Amygdala (tissue), 56 donors: Measurements from ENCODE around the gene NRF1.
A peak's percentile ranks its signal among the peaks of the same experiment; 100 is the strongest.
"Not testable (repeated sequence)": the region's sequence is repeated elsewhere in the genome, so short reads cannot be mapped to it uniquely, and the experiment has no call there.

Experiments
- DNase-seq, 56 donors: peaks; one replicate each; lab custom pipeline; 2025; lab: John Stamatoyannopoulos, UW

NRF1 gene

DNA sequence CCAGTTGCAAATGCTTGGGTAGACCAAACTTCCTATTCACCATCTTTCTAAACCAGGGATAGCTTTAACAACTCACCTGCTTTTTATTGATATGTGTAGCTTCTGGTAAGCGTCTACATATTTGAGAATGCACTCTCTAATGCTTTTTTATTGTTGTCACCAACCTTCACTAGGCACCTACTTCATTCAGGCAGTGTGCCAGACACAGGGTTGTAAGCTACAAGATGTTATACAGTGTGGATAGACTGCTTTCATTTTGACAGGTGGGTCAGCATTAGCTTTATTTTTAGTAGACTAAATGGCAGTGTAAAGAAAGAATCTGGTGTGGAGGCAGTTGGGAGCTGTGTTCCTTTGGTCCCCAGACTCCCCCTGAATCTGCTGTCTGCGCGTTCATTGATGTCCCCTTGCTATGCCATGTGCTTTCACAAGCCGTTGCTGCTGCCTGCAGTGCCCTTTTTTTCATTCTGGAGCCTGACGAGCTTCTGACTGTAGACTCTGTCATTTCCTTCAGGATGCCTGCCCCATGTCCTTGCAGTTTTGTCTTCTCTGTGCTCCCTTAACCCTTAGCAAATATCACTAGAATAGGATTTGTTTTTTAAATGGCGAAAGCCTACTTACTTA, 32.1 kb downstream of the NRF1 start:
- peak in 2 of 56 donors; percentile 3 to 25 for DNase-seq

DNA sequence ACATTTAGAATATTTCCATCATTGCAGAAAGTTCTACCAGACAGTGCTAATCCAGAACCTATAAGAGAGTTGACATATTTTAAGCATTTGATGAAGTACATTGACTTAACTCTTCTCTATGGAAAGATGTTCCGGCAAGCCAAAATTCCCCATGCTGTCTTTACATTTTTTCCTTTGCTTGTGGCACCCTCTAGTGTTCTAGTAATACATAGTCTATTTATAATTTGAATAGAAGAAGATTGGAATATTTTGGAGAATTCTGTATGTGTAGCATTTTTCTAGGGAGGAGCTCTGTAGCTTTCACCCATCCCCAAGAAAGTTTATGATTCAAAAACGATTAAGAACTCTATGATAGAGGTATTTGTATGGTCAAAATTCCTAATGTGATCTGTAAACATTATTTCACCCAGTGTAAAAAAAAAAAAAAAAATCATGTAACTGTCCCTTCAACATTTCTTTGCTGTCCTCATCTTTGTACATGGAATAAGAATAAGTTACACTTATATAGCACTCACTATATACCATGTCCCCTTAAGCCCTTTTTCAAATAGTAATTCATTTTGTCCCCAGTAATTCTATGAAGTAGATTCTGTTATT, 33.2 kb downstream of the NRF1 start:
- peak in 3 of 56 donors; percentile 6 to 59 (median 13) for DNase-seq

DNA sequence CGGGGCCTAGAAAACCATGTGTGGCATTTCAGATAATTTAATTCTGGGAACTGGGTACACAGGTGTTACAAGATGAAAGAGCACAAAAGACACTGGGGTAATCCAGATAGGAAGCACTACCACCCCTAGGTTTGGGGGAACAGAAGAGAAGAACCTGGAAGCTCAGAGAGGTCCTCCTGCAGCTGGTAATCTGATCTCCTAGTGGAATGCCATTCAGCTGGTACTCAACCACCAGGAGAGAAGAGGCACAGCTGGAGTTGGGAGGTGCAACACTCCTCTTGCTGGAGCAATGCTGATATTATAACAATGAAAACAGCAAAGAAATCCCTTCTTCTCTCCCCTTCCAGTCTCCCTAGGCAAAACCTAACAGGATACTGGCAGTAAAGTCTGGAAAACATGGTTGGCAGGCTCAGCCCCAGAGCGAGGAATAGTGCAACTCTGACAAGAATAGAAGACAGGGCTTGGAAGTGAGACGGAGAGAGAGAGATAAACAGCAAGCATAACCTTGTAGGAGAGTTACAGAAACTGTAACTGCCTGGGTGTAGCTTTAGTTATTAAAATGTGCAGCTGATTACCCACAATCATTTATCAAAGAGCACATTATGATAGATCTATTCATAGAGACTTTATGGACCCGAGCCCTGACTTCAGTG, 35.0 kb downstream of the NRF1 start:
- DNase-seq: no peak

DNA sequence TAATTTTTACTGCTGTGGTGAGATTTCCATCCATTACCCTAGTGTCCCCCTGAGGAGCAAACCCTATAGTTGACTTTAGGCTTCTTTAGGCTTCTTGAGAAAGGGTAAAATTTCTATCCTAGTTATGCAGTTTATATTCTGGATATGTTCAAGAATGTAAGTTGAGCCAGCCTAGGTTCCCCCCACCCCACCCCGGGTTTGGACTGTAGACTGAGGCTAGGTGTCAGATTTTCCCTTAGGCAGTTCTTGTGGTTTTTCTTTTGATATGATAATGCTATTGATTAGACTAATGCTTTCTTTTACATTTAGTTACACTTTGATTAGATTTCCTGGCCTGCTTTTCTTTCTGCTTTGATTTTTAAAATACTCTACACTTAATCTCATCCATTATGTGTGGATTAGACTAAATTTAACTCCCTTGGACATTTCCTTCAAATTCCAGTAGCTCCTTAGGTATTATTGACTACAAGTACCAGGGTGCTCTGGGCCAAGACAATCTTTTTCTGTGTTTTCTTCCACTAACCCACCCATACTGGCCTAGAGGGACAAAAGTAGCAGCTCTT, 37.7 kb downstream of the NRF1 start:
- no peak for DNase-seq

DNA sequence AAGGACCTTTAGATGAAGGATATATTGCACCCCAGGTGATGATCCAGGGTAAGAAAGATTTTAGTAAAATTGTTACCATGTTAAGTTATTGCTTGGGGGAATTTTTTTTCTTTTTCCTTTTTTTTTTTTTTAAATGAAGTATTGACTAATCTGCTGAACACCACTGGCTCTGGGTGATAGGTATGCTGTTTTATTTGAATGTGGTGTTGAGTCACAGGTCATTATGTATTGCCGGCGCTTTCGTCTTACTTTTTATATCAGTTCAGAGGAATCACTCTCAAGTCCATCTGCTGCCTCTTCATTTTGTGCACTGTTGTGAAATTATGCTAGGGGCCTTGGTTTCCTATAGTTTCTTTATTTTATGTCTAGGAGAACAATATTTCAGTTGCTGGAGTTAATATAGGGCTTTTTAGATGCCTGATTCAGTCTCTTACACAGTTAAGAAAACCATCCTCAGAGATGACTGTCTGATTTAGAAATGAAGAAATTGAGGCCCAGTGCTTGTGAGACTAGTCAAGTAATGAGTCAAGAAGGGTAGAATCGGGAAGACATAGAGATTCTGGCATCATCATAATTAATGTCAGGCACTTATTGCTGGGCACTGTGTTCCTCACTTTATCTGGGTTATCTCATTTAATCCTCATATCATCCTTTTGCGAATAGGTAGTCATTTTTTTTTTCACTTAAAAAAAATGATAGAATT, 38.7 kb downstream of the NRF1 start:
- DNase-seq: no peak

DNA sequence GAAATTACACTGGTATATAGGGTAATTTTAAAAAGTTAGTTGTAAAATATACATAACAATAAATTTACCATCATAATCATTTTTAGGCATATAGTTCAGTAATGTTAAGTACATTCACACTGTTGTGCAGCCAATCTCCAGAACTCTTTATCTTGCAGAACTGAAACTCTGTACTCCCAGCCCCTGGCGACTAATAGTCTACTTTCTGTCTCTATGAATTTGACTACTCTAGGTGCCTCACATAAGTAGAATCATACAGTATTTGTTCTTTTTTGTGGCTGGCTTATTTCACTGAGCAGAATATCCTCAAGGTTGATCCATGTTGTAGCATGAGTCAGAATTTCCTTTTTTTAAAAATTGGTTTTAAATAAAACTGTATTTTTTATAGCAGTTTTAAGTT, 41.4 kb downstream of the NRF1 start:
- DNase-seq: no peak

DNA sequence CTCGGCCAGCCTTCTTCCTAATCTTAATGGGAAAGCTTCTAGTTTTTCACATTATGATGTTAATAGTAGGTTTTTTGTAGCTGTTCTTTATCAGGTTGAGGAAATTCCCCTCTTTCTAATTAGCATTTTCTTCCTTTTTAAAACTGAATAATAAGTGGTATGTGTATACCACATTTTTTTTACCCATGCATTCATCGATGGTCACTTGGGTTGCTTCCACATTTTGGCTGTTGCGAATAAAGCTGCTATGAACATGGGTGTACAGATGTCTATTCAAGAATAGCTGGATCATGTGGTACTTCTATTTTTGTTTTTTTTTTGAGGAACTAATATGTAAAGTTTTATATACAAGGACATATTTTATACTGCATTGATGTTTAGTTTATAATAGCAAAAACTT, 44.3 kb downstream of the NRF1 start:
- no peak for DNase-seq

DNA sequence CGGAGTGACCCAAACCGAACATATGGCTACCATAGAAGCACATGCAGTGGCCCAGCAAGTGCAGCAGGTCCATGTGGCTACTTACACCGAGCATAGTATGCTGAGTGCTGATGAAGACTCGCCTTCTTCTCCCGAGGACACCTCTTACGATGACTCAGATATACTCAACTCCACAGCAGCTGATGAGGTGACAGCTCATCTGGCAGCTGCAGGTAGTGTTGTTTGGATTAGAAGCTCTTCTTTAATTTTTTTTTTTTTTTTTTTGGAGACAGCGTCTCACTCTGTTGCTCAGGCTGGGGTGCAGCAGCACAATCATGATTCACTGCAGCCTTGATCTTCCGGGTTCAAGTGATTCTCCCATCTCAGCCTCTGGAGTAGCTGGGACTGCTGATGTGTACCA, 45.8 kb downstream of the NRF1 start:
- no peak for DNase-seq

DNA sequence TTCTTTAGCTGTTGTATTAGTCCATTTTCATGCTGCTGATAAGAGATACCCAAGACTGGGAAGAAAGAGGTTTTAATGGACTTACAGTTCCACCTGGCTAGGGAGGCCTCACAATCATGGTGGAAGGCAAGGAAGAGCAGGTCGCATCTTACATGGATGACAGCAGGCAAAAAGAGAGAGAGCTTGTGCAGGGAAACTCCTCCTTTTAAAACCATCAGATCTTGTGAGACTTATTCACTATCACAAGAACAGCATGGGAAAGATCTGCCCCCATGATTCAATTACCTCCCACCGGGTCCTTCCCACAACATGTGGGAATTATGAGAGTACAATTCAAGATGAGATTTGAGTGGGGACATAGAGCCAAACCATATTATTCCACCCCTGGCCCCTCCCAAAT, 48.4 kb downstream of the NRF1 start:
- DNase-seq: not testable (repeated sequence)

DNA sequence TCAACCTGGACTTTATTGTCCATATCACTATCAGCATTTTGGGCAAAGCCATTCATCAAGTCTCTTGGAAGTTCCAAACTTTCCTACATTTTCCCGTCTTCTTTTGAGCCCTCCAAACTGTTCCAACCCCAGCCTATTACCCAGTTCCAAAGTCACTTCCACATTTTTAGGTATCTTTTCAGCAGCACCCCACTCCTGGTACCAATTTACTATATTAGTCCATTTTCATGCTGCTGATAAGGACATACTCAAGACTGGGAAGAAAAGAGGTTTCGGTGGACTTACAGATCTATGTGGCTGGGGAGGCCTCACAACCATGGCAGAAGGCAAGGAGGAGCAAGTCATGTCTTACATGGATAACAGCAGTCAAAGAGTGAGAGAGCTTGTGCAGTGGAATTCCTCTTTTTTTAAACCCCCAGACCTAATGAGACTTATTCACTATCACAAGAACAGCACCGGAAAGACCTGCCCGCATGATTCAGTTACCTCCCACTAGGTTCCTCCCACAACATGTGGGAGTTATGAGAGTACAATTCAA, 50.2 kb downstream of the NRF1 start:
- DNase-seq: no peak

DNA sequence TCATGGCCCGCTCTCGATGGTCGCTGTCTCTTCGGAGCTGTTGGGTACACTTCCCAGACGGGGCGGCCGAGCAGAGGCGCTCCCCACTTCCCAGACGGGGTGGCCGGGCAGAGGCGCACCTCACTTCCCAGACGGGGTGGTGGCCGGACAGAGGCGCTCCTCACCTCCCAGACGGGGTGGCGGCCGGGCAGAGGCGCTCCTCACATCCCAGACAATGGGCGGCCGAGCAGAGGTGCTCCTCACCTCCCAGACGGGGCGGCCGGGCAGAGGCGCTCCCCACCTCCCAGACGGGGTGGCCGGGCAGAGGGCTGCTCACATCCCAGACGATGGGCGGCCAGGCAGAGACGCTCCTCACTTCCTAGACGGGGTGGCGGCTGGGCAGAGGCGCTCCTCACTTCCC, 51.7 kb downstream of the NRF1 start:
- DNase-seq: not testable (repeated sequence)

DNA sequence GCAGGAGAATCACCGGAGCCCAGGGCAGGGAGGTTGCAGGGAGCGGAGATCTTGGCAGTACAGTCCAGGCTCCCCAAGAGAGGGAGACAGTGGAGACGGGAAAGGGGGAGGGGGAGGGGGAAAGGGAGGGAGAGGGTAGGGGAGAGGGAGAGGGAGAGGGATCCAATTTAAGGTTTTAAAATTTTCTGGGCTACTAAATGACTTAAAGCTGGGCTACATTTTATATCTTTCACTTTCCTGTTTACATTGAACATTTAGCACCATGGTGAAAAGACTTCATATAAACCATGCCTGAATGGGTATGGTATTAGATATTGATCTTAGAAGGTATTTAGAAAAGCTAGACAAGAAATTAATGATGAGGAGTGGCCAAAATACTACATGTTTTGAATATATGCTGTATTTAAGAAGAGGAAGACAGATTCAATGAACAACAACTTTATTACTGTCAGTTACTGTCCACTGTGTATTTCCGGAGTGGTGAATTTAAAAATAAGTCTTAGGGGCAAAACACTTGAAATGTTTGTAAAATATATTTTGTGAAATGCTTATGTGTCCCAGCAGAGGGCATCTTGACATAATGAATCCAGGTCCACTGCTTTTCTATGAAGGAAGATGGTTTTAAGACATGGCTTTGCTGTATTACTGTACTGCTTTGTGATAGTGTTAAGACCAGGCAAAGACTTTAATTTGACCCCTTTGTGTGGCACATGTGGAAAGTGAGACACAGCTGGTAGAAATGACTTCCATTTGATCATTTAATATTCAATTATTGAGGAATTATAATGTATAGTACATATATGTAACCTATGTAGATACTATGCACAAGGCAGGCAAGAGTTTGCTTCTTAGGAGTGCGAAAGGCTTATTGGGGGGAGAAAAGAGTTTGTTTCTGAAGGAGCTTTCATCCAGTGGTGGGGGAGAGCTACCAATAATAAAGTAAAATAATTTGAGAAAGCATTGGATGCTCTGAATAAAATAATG, 52.8 kb downstream of the NRF1 start:
- peak in 1 of 56 donors; percentile 11 for DNase-seq

DNA sequence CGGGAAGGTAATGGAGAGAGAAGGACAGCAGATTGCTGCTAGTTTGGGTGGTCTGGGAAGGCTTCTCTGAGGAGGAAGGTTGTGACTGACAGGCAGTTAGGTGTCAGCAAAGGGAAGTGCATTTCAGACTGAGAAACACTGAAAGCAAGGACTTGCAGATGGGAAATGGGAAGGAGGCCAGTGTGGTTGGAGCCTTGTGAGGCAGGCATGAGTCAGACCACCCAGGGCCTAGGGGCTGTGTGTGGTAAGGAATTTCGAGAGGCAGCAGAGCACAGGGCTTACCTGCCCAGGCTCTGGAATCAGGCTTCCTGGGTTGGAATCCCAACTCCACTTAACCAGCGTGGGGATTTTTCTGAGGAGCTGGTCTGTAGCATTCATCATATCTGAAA, 53.5 kb downstream of the NRF1 start:
- no peak for DNase-seq

DNA sequence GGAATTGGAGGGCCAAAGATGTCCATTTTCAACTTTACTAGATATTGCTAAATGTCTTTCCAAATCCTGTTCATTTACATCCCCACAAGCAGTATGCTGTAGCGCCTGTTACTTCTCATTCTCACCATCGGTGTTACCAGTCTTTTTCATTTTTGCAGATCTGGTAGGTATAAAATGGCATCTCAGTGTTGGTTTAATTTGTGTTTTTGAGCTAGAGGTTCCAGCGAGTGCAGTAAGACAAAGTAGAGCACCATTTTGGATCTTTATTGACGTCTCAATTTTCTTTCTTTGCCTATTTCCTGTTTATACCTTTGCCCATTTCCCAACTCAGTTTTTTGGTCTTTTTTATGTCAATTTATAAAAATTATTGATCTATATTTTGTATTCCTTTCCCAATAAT, 55.6 kb downstream of the NRF1 start:
- no peak for DNase-seq

DNA sequence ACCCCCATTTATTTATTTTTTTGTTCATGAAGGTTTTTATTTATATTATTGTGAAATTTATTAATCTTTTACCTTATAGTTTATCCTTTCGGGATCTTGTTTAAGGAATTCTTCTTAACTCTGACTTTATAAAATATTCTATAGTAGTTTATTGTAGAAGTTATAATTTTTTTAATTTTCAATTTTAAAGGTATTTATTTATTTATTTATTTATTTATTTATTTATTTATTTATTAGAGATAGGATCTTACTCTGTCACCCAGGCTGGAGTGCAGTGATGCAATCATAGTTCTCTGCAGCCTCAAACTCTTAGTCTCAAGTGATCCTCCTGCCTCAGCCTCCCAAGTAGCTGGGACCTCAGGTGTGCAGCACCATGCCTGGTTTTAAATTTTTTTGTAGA, 56.0 kb downstream of the NRF1 start:
- DNase-seq: no peak

DNA sequence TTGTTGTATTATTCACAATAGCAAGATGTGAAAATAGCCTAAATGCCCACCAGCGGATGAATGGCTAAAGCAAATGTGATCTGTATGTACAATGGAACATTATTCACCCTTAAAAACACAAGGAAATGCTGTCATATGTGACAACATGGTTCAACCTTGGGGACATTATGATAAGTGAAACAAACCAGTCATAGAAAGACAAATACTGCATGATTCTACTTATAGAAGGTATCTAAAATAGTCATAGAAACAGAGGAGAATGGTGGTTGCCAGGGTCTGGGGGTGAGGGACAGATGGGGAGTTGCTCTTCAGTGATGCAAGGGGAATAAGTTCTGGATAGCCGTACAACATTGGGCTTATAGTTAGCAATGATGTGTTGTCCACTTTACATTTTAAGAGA, 58.4 kb downstream of the NRF1 start:
- no peak for DNase-seq

DNA sequence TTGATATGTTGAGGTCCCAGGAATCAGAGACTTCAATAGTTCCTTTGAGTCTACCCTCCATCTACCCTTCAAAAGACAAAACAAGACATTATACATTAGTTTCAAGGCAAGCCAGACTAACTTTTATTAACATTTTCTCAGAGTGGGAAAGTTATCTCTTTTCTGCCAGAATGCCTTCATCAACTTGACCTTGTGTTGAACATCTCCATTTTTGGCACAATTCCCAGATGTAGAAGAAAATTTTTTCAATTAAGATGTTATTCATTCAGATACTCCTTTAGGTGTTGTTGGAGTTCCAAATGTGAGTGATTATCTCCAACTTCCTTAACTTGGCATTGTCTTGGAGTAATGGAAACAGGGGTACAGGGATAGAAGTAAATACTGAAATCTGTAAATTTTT, 59.1 kb downstream of the NRF1 start:
- no peak for DNase-seq

DNA sequence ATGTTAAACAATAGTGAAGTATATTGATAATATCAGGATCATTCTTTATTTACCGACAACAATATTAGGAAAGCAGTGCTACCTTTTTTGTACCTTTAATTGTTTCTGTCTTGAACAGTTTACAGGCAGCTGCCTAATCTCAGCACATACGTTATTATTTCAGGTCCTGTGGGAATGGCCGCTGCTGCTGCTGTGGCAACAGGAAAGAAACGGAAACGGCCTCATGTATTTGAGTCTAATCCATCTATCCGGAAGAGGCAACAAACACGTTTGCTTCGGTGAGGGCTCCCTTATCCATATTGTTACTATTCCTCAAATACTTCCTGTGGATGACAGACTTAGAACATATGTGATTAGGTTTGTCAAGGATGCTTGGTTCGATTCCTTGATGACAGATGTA, 59.7 kb downstream of the NRF1 start:
- DNase-seq: no peak

DNA sequence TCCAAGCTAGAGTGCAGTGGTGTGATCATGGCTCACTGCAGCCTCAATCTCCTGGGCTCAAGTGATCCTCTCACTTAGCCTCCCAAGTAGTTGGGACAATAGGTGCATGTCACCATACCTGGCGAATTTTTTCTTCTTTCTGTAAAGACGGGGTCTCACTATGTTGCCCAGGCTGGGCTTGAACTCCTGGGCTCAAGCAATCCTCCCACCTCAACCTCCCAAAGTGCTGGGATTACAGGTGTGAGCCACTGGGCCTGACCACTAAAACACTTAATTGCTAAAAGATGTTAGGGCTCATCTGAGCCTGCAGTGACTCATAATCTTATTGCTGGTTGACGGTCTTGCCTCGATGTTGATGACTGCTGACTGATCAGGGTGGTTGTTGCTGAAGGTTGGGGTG, 63.0 kb downstream of the NRF1 start:
- not testable (repeated sequence) for DNase-seq

DNA sequence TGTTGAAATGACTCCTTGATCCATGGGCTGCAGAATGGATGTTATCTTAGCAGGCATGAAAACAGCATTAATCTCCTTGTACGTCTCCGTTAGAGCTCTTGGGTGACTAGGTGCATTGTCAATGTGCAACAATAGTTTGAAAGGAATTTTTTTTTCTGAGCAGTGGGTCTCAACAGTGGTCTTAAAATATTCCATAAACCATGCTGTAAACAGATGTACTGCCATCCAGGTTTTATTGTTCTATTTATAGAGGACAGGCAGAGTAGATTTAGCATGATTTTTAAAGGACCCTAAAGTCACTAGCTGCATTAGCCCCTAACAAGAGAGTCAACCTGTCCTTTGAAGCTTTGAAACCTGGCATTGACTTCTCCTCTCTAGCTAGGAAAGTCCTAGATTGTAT, 64.0 kb downstream of the NRF1 start:
- DNase-seq: no peak
